SK-N-SH (cell line): Measurements from ENCODE around the gene GNG13.

Source experiments
- CTCF ChIP-seq: fragments of 200-600 bp; sonication (generic); IDR thresholded peaks from 2 replicates; pipeline ENCODE4 v1.6.1; 2017; ENCODE audit warnings: antibody characterized with exemption, mild to moderate bottlenecking, moderate library complexity
- EP300 ChIP-seq, 2 experiments: IDR thresholded peaks; 2 replicates each; pipeline versions ENCODE4 v1.4.0 to v1.6.1; 2012; ENCODE audit warnings: borderline replicate concordance in 1 of 2, low read depth in 1 of 2, low read length in 1 of 2
- EZH2phosphoT487 ChIP-seq: fragments of 200-600 bp; sonication (generic); IDR thresholded peaks from 2 replicates; pipeline ENCODE4 v1.6.1; 2017; ENCODE audit warnings: low read depth, mixed run types, mild to moderate bottlenecking, antibody characterized with exemption, moderate library complexity, borderline replicate concordance
- FOXM1 ChIP-seq: IDR thresholded peaks from 2 replicates; pipeline ENCODE4 v1.4.0; 2012; ENCODE audit warnings: low read depth, mild to moderate bottlenecking
- MAX ChIP-seq: IDR thresholded peaks from 2 replicates; pipeline ENCODE4 v1.4.0; 2012; ENCODE audit warnings: low read depth
- POLR2AphosphoS5 ChIP-seq: IDR thresholded peaks from 2 replicates; pipeline ENCODE4 v1.6.1; 2012; ENCODE audit warnings: low read depth, low read length
- RAD21 ChIP-seq: IDR thresholded peaks from 2 replicates; pipeline ENCODE4 v1.6.1; 2012; ENCODE audit warnings: mild to moderate bottlenecking, low read length
- TEAD4 ChIP-seq: IDR thresholded peaks from 2 replicates; pipeline ENCODE4 v1.4.0; 2012; ENCODE audit warnings: mild to moderate bottlenecking, borderline replicate concordance; ENCODE audit not compliant: insufficient read depth
- YY1 ChIP-seq: IDR thresholded peaks from 2 replicates; pipeline ENCODE4 v1.4.0; 2012; ENCODE audit warnings: low read depth, mild to moderate bottlenecking

DNA sequence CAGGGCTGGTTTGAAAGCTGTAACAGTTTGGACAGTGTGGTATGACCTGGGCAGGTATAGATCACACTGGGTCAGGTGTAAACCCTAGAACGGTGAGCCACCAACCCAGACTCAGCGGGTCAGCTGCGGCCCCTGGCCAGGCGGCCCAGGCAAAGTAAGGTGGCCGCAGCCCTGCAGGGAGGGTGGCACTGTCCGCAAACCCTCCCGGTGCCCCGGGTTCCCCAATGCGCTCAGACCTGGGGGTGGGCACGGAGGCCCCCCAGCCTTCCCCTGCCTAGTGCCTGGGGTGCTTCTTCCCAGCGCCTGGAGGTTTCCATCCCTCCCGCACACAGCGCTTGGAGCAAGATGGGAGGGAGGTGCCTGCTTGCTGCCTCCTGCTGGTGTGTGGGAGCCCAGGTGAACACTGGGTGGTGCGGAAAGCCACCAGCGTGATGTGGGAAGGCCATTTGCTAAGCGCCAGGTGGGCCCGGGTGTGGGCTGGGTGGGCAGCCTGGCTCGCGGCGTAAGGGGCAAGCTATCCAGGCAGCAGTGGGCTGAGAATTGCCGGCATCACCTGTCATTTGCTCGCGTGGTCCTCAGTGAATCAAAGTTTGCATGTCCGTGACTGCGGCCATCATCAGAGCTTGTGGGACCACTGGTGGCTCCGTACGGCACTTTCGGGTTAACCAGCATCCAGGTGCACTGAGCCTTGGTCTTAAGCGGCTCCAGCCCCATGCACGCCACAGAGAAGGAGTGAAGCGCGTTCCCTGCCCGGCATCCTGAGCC is 47.3 kb upstream of the GNG13 start:
- TF ChIP-seq CTCF (no peak), FOXM1 (no peak), YY1 (no peak), POLR2AphosphoS5 (no peak), EZH2phosphoT487 (no peak), MAX (no peak), EP300 (IDR thresholded peaks at IDR 0.05; ENCODE audit: borderline replicate concordance in 1 of 2, low read depth in 1 of 2, low read length in 1 of 2) (no peak), TEAD4 (no peak), RAD21 (no peak)
